ENCODE data around the gene GRID1. TPM values are rescaled to one million over a fixed set of nuclear protein-coding genes. Genes with fewer than 3 reads are reported as not detected.
A peak's percentile ranks its signal among the peaks of the same experiment; 100 is the strongest.

The GRID1 gene
- total RNA-seq, 1 experiment from 2014 or later = 0.37 TPM

GRCh38 chr10:85916994-85917573 is 449.5 kb downstream of the GRID1 start:
- DNase-seq (ENCODE audit: low spot score) (no peak), ATAC-seq (no peak)
- TF ChIP-seq ZBTB21 (CRISPR knock-in tag; IDR thresholded peaks at IDR 0.05; ENCODE audit: borderline replicate concordance) = no peak
- TF ChIP-seq MLX (CRISPR knock-in tag; IDR thresholded peaks at IDR 0.05) = no peak
- TF ChIP-seq ATF1 (CRISPR knock-in tag; IDR thresholded peaks at IDR 0.05) = no peak
- no peak for TF ChIP-seq ESRRA (CRISPR knock-in tag; IDR thresholded peaks at IDR 0.05; ENCODE audit: borderline replicate concordance)
- TF ChIP-seq TP53 (CRISPR knock-in tag; IDR thresholded peaks at IDR 0.05) = no peak
- no peak for TF ChIP-seq TEAD4 (CRISPR knock-in tag; IDR thresholded peaks at IDR 0.05)
- no peak for TF ChIP-seq PRRX2 (CRISPR knock-in tag; IDR thresholded peaks at IDR 0.05)
- TF ChIP-seq SP1 (CRISPR knock-in tag; conservative IDR thresholded peaks at IDR 0.05) = no peak
- TF ChIP-seq ZNF263 (CRISPR knock-in tag; IDR thresholded peaks at IDR 0.05; ENCODE audit: low read depth) = no peak
- TF ChIP-seq SMAD3 (CRISPR knock-in tag; IDR thresholded peaks at IDR 0.05; ENCODE audit: borderline replicate concordance) = no peak
- TF ChIP-seq CREB1 (CRISPR knock-in tag; IDR thresholded peaks at IDR 0.05) = no peak
- TF ChIP-seq CTCF (IDR thresholded peaks at IDR 0.05) = no peak
- no peak for TF ChIP-seq TCF7 (CRISPR knock-in tag; IDR thresholded peaks at IDR 0.05; ENCODE audit: low read depth)
- TF ChIP-seq NR3C1 (CRISPR knock-in tag; conservative IDR thresholded peaks at IDR 0.05; ENCODE audit: low read depth) = no peak
- Mint-ChIP-seq H3K9me3 (0 out of 2 replicates have a peak, but pooled peaks cover 3% of the 10 kb centered on the region), H3K4me3 (no peak overlapping the region), H3K27me3 (ENCODE audit: low read depth) (no peaks in the 10 kb centered on the region), H3K4me1 (peaks cover 18% of the 10 kb centered on the region), H3K36me3 (no peaks in the 10 kb centered on the region), H3K27ac (no peak overlapping the region)
- CTCF ChIA-PET = no interaction called here
- POLR2A ChIA-PET = no interaction called here

DNA sequence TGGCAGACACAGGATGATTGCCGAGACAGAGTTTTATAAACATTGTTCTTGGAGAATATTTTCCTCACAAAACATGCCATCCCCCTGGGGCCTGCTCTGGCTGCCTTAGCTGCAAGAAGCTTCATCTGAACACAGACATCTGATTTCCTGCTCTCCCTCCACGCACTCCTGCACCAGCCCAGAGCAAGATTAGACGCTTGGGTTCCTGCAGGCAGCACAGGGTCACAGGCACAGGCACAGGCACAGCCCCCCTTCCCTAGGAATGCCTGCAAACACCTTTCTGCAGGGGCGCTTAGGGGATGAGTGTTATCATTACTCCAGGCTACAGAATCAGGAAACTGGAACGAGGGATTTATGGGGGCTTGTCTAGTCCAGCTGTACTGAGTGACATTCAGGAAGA is 450.3 kb downstream of the GRID1 start:
- no peak overlapping the region for H3K4me3 Mint-ChIP-seq
- no peaks in the 10 kb centered on the region for H3K27me3 Mint-ChIP-seq (ENCODE audit: low read depth)
- POLR2A ChIA-PET = no interaction called here
- TF ChIP-seq FOXK1 (CRISPR knock-in tag; IDR thresholded peaks at IDR 0.05) (no peak), NFYB (CRISPR knock-in tag; conservative IDR thresholded peaks at IDR 0.05; ENCODE audit: low read depth) (no peak), CREB1 (CRISPR knock-in tag; IDR thresholded peaks at IDR 0.05) (no peak)
- TF ChIP-seq, protein P1, sequence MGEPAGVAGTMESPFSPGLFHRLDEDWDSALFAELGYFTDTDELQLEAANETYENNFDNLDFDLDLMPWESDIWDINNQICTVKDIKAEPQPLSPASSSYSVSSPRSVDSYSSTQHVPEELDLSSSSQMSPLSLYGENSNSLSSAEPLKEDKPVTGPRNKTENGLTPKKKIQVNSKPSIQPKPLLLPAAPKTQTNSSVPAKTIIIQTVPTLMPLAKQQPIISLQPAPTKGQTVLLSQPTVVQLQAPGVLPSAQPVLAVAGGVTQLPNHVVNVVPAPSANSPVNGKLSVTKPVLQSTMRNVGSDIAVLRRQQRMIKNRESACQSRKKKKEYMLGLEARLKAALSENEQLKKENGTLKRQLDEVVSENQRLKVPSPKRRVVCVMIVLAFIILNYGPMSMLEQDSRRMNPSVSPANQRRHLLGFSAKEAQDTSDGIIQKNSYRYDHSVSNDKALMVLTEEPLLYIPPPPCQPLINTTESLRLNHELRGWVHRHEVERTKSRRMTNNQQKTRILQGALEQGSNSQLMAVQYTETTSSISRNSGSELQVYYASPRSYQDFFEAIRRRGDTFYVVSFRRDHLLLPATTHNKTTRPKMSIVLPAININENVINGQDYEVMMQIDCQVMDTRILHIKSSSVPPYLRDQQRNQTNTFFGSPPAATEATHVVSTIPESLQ (CRISPR knock-in tag; IDR thresholded peaks at IDR 0.05) = no peak
- CTCF ChIA-PET = no interaction called here
- peak; percentile 75 for ATAC-seq
- no peak overlapping the region for H3K27ac Mint-ChIP-seq
- 0 out of 2 replicates have a peak, but pooled peaks cover 3% of the 10 kb centered on the region for H3K9me3 Mint-ChIP-seq
- no peak for DNase-seq (ENCODE audit: low spot score)
- peaks cover 18% of the 10 kb centered on the region for H3K4me1 Mint-ChIP-seq
- no peaks in the 10 kb centered on the region for H3K36me3 Mint-ChIP-seq

GRCh38 chr10:85915245-85915846 is 451.2 kb downstream of the GRID1 start:
- Mint-ChIP-seq H3K27me3 (ENCODE audit: low read depth) (no peaks in the 10 kb centered on the region), H3K4me1 (peaks cover 16% of the 10 kb centered on the region), H3K9me3 (0 out of 2 replicates have a peak, but pooled peaks cover 1% of the 10 kb centered on the region), H3K36me3 (no peaks in the 10 kb centered on the region), H3K4me3 (no peak overlapping the region), H3K27ac (no peak overlapping the region)
- ATAC-seq = no peak
- ChIA-PET CTCF (no interaction called here), POLR2A (no interaction called here)
- no peak for DNase-seq (ENCODE audit: low spot score)
- TF ChIP-seq KAT7 (CRISPR knock-in tag; IDR thresholded peaks at IDR 0.05; ENCODE audit: borderline replicate concordance) (no peak), ARID4B (CRISPR knock-in tag; IDR thresholded peaks at IDR 0.05; ENCODE audit: borderline replicate concordance) (no peak), JUN (CRISPR knock-in tag; IDR thresholded peaks at IDR 0.05) (no peak), AR (CRISPR knock-in tag; IDR thresholded peaks at IDR 0.05) (no peak), ATF1 (CRISPR knock-in tag; IDR thresholded peaks at IDR 0.05) (no peak)

Measured in WTC11 (cell line).